Type B pancreatic cell (in vitro differentiated cells): ENCODE measurements around the gene HES6. TPM values are rescaled to one million over a fixed set of nuclear protein-coding genes. Genes with fewer than 3 reads are reported as not detected.

Experiments
- DNase-seq: peaks from one replicate; pipeline ENCODE4 v3.0.0; 2021; ENCODE audit warnings: mixed read lengths; ENCODE audit not compliant: unreplicated experiment; ENCODE audit errors: extremely low spot score
- H3K27ac Mint-ChIP-seq: 2 replicates; pipeline ENCODE4 v1.8.0; 2021; ENCODE audit warnings: mild to moderate bottlenecking, mixed read lengths
- H3K27me3 Mint-ChIP-seq: 2 replicates; pipeline ENCODE4 v1.8.0; 2021; ENCODE audit warnings: mixed read lengths
- H3K36me3 Mint-ChIP-seq: 2 replicates; pipeline ENCODE4 v1.8.0; 2021; ENCODE audit warnings: mixed read lengths
- H3K4me1 Mint-ChIP-seq: one replicate; pipeline ENCODE4 v1.8.0; 2021; ENCODE audit warnings: mixed read lengths; ENCODE audit not compliant: unreplicated experiment
- H3K4me3 Mint-ChIP-seq: 2 replicates; pipeline ENCODE4 v1.8.0; 2021; ENCODE audit warnings: mild to moderate bottlenecking, mixed read lengths
- H3K9me3 Mint-ChIP-seq: 2 replicates; pipeline ENCODE4 v1.8.0; 2021; ENCODE audit warnings: mixed read lengths
- CTCF ChIP-seq: fragments of 200-600 bp; sonication (generic); conservative IDR thresholded peaks from 2 replicates; pipeline ENCODE4 v1.5.0; 2021; ENCODE audit warnings: antibody characterized with exemption, mild to moderate bottlenecking
- total RNA-seq: library from RNA; stranded (reverse); gene quantifications from 2 replicates; pipeline ENCODE4 v1.2.1, GENCODE V29; 2021; ENCODE audit warnings: low replicate concordance

HES6 gene
- total RNA-seq, 1 donor from 2014 or later, result 24.4 TPM

- Mint-ChIP-seq H3K4me3 (no peak overlapping the region), H3K9me3 (no peaks in the 10 kb centered on the region), H3K36me3 (no peaks in the 10 kb centered on the region), H3K27me3 (no peaks in the 10 kb centered on the region), H3K4me1 (no peaks in the 10 kb centered on the region), H3K27ac (no peak overlapping the region)
- TF ChIP-seq CTCF, result no peak
- no peak for DNase-seq
These were observed 19.5 kb downstream of the HES6 start for GRCh38 chr2:238220274-238220891.

- no peak for TF ChIP-seq CTCF
- Mint-ChIP-seq H3K4me1 (no peaks in the 10 kb centered on the region), H3K27ac (peak overlapping the region; percentile 26), H3K27me3 (peaks cover 6% of the 10 kb centered on the region), H3K9me3 (no peaks in the 10 kb centered on the region), H3K4me3 (no peak overlapping the region), H3K36me3 (no peaks in the 10 kb centered on the region)
- no peak for DNase-seq
These were observed 23.1 kb downstream of the HES6 start for GRCh38 chr2:238216651-238217184.

DNA sequence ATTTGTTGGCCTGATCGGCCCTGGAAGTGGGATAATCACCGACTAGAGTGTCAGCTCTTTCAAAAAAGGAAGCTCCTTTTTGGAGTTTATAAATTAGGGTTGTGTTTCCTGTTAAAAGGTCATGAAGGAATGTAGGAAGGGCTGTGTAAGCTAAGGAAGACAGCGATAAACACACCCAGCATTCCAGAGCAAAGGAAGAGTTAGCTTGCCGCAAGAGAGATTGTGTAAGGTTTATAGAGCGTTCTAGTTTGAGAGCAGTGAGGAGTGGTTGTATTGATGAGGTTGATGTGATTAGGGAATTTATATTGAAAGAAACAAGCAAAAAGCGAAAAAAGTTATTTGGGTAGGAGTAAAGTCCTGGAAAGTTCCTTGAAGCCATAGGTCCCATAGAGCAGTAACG is 32.8 kb downstream of the HES6 start:
- H3K9me3 Mint-ChIP-seq, result no peaks in the 10 kb centered on the region
- no peak for DNase-seq
- no peak overlapping the region for H3K4me3 Mint-ChIP-seq
- H3K27ac Mint-ChIP-seq, result no peak overlapping the region
- peaks cover 4% of the 10 kb centered on the region for H3K36me3 Mint-ChIP-seq
- TF ChIP-seq CTCF, result no peak
- peaks cover 9% of the 10 kb centered on the region for H3K4me1 Mint-ChIP-seq
- peaks cover 3% of the 10 kb centered on the region for H3K27me3 Mint-ChIP-seq

GRCh38 chr2:238203973-238204683 is 35.7 kb downstream of the HES6 start:
- Mint-ChIP-seq H3K27me3 (no peaks in the 10 kb centered on the region), H3K4me3 (peak overlapping the region; percentile 88), H3K27ac (peak overlapping the region; percentile 75), H3K9me3 (no peaks in the 10 kb centered on the region), H3K4me1 (peaks cover 32% of the 10 kb centered on the region), H3K36me3 (peaks cover 9% of the 10 kb centered on the region)
- DNase-seq, result no peak
- TF ChIP-seq CTCF, result no peak

DNA sequence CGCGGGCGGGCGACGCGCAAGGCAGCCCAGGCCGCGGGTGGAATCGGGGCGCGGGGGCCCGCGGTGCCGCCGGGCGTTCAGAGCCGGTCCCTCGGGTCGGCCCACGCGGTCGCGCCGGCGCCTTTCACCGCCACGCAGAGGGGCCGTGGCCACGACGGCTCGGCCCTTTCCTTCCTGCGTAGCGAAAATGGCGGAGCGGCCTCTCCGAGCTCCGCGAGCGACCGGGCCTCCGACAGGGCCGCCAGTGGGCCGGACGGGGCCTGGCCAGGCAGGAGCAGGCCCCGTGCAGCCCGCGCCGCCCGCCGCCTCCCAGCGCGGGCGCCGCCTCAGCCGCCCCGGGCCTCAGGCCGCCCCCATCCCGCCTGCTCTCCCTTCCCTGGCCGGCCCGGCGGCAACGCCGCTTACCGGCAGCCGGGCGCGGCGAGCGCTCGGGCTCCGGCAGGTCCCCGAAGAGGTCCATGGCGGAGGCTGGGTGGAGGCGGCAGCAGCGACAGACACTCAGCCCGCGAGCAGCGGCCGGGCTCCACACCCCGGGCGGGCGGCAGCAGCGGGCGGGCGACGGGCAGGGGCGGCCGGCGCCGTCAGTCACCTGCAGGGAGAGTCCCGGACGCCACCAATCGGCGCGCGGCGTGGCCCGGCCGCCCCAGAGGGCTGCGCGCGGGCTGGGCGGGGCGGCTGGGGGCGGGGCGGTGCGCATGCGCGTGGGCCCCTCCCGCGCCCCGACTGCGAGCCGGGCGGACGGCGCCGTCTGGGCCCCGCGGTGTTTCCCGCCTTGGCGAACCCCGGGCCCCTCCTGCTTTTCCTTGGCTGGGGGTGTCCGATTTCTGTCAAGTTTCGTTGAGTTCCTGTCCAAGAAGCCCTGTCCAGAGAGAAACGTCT is 36.5 kb downstream of the HES6 start, which contains the start of gene ILKAP:
ILKAP (minus strand) TSS at position 602 of the 879 bp plus-strand sequence; CDS start at position 460, 142 bp downstream.
- no peaks in the 10 kb centered on the region for H3K9me3 Mint-ChIP-seq
- peaks cover 13% of the 10 kb centered on the region for H3K36me3 Mint-ChIP-seq
- H3K4me1 Mint-ChIP-seq, result peaks cover 37% of the 10 kb centered on the region
- no peaks in the 10 kb centered on the region for H3K27me3 Mint-ChIP-seq
- peak; percentile 89 for DNase-seq
- TF ChIP-seq CTCF, result no peak
- H3K4me3 Mint-ChIP-seq, result peak within 1 kb of the TSS; percentile 93
- H3K27ac Mint-ChIP-seq, result peak within 1 kb of the TSS; percentile 87
